Uterus (tissue), 4 donors: Measurements from ENCODE around the gene CDC37. TPM values are rescaled to one million over a fixed set of nuclear protein-coding genes. Genes with fewer than 3 reads are reported as not detected.

Experiments
- DNase-seq, 2 donors: peaks; one replicate each; pipeline ENCODE4 v3.0.0-alpha.2; 2019 to 2020
- H3K27ac ChIP-seq, 2 donors: fragments of 200-600 bp; sonication (generic); 1 replicate in 1 of 2; 2 replicates in 1 of 2; pipeline ENCODE4 v1.5.1; 2016 to 2018
- H3K27me3 ChIP-seq, 2 donors: fragments of 200-600 bp; sonication (generic); one replicate each; pipeline ENCODE4 v1.5.1; 2018 to 2019; ENCODE audit warnings: control low read depth in 1 of 2
- H3K36me3 ChIP-seq, 2 donors: fragments of 200-600 bp; sonication (generic); one replicate each; pipeline ENCODE4 v1.5.1; 2019; ENCODE audit warnings: control low read depth in 1 of 2
- H3K4me1 ChIP-seq, 2 donors: fragments of 200-600 bp; sonication (generic); one replicate each; pipeline ENCODE4 v1.5.1; 2018 to 2019; ENCODE audit warnings: control low read depth in 1 of 2
- H3K4me3 ChIP-seq, 2 donors: fragments of 200-600 bp; sonication (generic); 1 replicate in 1 of 2; 2 replicates in 1 of 2; pipeline ENCODE4 v1.5.1; 2018 to 2019; ENCODE audit warnings: mild to moderate bottlenecking in 1 of 2
- H3K9me3 ChIP-seq, 2 donors: fragments of 200-600 bp; sonication (generic); one replicate each; pipeline ENCODE4 v1.5.1; 2019; ENCODE audit warnings: control low read depth in 1 of 2
- POLR2A ChIP-seq, 2 donors: fragments of 450-650 bp; IDR thresholded peaks; one replicate each; pipeline ENCODE4 v1.6.1; 2016; ENCODE audit warnings: antibody characterized with exemption in 2 of 2, mild to moderate bottlenecking in 1 of 2, moderate library complexity in 1 of 2
- intact Hi-C: fragments of 100-400 bp; cut with DNase I; formaldehyde crosslinking; loops from one replicate; pipeline ENCODE4 v1.15.1; 2023; ENCODE audit warnings: low total_unique reads
- total RNA-seq, 4 donors: library from RNA; depleted of rRNA in 3 of 4; stranded (reverse); fragments of >200 nt in 3 of 4; gene quantifications; one replicate each; pipeline versions ENCODE4 v1.1.0 to v1.2.4, GENCODE V29; 2014 to 2023
- TF ChIP-seq, protein P1 (sequence below), 4 experiments: fragments of 200-600 bp in 2 of 4; fragments of 450-650 bp in 2 of 4; sonication (generic) in 2 of 4; IDR thresholded peaks; one replicate each; pipeline ENCODE4 v1.5.1; 2016 to 2019; ENCODE audit warnings: antibody characterized with exemption in 4 of 4, mild to moderate bottlenecking in 2 of 4, moderate library complexity in 1 of 4
- donor health status: DM: yes; HTN: yes; CAD: no.

Gene CDC37
- total RNA-seq, 4 donors from 2014 or later, result 41.5 to 163 (median 129) TPM

GRCh38 chr19:10422846-10423245 is 19.5 kb upstream of the CDC37 start:
- no peak for DNase-seq
- H3K27me3 ChIP-seq, result peaks cover 24 to 40% of the 10 kb centered on the region in 2 donors
- no peak overlapping the region for H3K27ac ChIP-seq
- intact Hi-C loops, result no loop called here
- H3K4me3 ChIP-seq, result no peak overlapping the region
- no peaks in the 10 kb centered on the region for H3K9me3 ChIP-seq
- H3K36me3 ChIP-seq, result no peaks in the 10 kb centered on the region
- peaks cover 0 to 30% of the 10 kb centered on the region in 2 donors for H3K4me1 ChIP-seq
- TF ChIP-seq POLR2A (IDR thresholded peaks at IDR 0.05), result no peak
- TF ChIP-seq, protein P1, sequence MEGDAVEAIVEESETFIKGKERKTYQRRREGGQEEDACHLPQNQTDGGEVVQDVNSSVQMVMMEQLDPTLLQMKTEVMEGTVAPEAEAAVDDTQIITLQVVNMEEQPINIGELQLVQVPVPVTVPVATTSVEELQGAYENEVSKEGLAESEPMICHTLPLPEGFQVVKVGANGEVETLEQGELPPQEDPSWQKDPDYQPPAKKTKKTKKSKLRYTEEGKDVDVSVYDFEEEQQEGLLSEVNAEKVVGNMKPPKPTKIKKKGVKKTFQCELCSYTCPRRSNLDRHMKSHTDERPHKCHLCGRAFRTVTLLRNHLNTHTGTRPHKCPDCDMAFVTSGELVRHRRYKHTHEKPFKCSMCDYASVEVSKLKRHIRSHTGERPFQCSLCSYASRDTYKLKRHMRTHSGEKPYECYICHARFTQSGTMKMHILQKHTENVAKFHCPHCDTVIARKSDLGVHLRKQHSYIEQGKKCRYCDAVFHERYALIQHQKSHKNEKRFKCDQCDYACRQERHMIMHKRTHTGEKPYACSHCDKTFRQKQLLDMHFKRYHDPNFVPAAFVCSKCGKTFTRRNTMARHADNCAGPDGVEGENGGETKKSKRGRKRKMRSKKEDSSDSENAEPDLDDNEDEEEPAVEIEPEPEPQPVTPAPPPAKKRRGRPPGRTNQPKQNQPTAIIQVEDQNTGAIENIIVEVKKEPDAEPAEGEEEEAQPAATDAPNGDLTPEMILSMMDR (IDR thresholded peaks at IDR 0.05), result no peak

GRCh38 chr19:10422046-10422461 is 18.7 kb upstream of the CDC37 start:
- Histone ChIP-seq H3K9me3 (no peaks in the 10 kb centered on the region), H3K4me1 (peaks cover 0 to 30% of the 10 kb centered on the region in 2 donors), H3K27me3 (peaks cover 30 to 46% of the 10 kb centered on the region in 2 donors), H3K36me3 (no peaks in the 10 kb centered on the region), H3K4me3 (no peak overlapping the region), H3K27ac (no peak overlapping the region)
- TF ChIP-seq, protein P1 (IDR thresholded peaks at IDR 0.05), result no peak
- TF ChIP-seq POLR2A (IDR thresholded peaks at IDR 0.05), result no peak
- DNase-seq, result no peak
- intact Hi-C loops, result no loop called here

DNA sequence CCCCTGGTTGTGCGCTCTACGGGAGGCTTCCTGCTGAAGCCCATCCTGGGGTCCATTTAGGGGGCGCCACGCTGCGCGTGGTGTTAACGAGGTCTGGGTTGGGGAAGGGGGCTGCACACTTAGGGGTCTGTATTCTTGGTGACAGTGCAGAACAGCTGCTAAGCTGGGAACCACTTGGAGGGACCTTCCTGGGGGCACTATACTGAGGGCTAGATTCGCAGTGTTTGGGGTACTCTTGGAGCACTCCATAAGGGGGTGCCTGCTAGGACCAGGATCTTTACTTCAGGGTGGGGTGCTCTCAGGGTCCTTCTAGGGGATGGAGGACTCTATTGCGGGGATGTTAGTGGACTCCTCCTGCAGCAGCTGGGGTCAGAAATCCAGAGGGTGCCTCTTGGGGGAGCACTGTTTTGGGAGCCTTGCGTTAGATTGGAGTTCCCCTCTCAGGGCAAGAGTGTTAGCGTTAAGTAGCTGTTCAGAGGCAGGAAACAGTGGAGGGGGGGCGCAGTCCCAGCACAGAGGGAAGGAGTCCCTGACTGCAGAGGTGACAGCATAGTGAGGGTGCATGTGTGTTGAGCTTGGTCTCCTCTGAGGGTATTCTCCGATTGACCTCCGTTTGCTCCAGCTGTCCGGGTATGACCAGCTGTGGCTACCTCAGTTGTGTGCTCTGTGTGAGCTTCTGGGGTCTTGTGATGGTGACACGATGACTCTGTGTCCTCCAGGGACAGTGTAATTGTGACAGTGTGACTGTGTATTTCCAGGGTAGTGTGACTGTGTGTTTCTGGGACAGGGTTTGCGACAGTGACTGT is 18.1 kb upstream of the CDC37 start:
- no peak overlapping the region for H3K27ac ChIP-seq
- H3K4me3 ChIP-seq, result no peak overlapping the region
- H3K4me1 ChIP-seq, result peaks cover 0 to 35% of the 10 kb centered on the region in 2 donors
- no peaks in the 10 kb centered on the region for H3K9me3 ChIP-seq
- no peak for DNase-seq
- no peaks in the 10 kb centered on the region for H3K36me3 ChIP-seq
- TF ChIP-seq, protein P1 (IDR thresholded peaks at IDR 0.05), result no peak
- TF ChIP-seq POLR2A (IDR thresholded peaks at IDR 0.05), result no peak
- intact Hi-C loops, result no loop called here
- H3K27me3 ChIP-seq, result peaks cover 36 to 52% of the 10 kb centered on the region in 2 donors

- H3K9me3 ChIP-seq, result no peaks in the 10 kb centered on the region
- peaks cover 0 to 35% of the 10 kb centered on the region in 2 donors for H3K4me1 ChIP-seq
- TF ChIP-seq, protein P1 (IDR thresholded peaks at IDR 0.05), result no peak
- TF ChIP-seq POLR2A (IDR thresholded peaks at IDR 0.05), result no peak
- H3K27me3 ChIP-seq, result peaks cover 38 to 52% of the 10 kb centered on the region in 2 donors
- no peaks in the 10 kb centered on the region for H3K36me3 ChIP-seq
- no peak for DNase-seq
- intact Hi-C loops, result no loop called here
- H3K27ac ChIP-seq, result no peak within 1 kb of the TSS
- no peak within 1 kb of the TSS for H3K4me3 ChIP-seq
These were observed 17.3 kb upstream of the CDC37 start, which contains the start of gene PDE4A for GRCh38 chr19:10420444-10421239. Gene PDE4A, plus strand, starts transcription at chr19:10420538. Its CDS starts 227 bp downstream, at chr19:10420765.
